NCI-H146 treated with DMSO at 0.1 percent for 48 hours (cell line): ENCODE data around the gene WDR55.
A peak's percentile ranks its signal among the peaks of the same experiment; 100 is the strongest.
"Not testable (repeated sequence)": the region's sequence is repeated elsewhere in the genome, so short reads cannot be mapped to it uniquely, and the experiment has no call there.

Experiments
- DNase-seq: peaks from one replicate; lab custom pipeline; 2025; ENCODE audit not compliant: unreplicated experiment; lab: John Stamatoyannopoulos, UW

The WDR55 gene

DNA sequence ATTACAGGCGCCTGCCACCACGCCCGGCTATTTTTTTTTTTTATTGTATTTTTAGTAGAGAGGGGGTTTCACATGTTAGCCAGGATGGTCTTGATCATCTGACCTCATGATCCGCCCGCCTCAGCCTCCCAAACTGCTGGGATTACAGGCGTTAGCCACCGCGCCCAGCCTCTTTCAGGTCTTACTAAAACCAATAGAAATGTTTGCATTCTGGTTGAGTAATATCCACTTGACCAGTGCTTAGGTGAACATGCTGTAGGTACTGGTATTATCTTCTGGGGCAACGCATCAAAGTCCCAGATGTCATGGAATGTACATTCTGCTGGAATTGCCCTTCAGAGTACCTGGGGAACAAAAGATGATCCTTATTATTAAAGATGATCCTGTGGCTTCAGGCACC lies 44.1 kb downstream of the WDR55 start:
- DNase-seq: not testable (repeated sequence)

DNA sequence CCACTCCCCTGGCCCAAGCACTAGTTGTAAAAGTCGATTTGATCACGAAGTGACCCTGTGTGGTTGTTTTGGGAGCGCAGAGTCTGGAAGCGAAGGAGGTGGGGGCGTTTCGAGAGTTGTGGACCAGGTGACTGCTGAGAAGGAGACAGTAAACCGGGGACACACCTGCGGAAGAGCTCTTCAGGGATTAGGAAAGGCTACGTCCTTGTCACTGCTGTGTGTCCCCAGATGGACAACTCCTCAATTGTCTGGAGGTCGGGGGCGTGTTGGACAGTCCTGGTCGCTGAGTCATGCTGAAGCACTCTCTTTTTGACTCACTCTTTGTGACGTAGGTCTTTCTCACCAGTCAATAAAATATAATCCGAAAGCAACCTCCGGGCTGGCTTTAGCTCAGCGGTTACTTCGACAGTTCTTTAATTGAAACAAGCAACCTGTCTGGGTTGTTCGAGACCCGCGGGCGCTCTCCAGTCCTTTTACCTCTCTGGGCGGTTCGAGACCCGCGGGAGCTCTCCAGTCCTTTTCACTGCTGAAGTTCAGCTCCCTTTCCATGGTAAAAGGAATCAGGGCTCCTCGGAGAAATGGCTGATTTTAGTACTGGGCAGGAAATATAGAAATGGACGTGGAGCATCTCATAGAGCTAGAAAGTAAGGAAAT lies 46.3 kb downstream of the WDR55 start:
- DNase-seq: peak; percentile 87

DNA sequence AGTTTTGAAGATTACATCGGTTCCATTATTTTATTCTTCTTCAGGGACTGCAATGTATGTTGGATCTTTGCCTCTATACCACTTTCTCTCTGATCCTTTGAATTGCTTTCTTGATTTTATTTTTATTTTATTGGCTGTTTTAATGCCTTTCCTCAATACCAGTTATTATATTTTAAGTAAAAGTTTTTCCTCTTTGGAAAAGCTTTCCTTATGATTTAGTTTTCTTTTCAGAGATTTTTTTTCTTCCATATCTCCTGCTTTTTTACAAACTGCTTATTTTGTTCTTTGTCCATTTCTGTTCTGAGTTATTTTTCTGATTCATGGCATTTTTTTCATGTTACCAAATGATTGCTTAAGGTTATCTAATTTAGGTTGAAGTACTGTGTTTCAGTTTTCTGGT lies 47.1 kb downstream of the WDR55 start:
- no peak for DNase-seq

DNA sequence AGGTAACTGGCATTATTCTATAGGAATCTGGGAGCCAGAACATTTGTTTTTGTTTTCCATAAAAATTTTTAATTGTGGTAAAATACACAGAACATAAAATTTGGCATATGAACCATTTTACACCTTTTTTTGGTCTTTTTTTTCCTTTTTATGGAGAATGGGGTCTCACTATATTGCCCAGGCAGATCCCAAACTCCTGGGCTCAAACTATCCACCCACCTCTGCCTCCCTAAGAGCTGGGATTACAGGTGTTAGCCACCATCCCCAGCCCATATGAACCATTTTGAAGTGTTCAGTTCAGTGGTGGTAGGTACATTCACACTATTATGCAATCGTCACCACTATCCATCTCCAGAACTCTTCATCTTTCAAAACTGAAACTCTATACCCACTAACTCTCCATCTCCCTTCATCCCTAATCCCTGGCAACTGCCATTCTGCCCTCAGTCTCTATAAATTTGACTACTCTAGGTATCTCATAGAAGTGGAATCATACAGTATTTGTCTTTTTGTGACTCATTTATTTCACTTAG lies 48.9 kb downstream of the WDR55 start:
- DNase-seq: no peak

DNA sequence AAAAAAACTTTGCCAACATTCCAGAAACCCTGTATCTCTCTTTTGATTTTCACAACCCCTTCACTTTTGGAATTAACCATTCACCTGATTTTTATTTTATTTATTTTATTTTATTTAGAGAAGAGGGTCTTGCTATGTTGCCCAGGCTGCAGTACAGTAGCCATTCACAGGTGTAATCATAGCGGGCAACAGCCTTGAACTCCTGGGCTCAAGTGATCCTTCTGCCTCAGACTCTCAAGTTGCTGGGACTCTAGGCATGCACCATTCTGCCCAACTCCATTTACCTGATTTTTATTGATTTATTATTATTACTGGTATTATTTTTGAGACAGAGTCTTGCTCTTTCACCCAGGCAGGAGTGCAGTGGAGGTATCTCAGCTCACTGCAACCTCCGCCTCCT lies 51.5 kb downstream of the WDR55 start:
- not testable (repeated sequence) for DNase-seq

DNA sequence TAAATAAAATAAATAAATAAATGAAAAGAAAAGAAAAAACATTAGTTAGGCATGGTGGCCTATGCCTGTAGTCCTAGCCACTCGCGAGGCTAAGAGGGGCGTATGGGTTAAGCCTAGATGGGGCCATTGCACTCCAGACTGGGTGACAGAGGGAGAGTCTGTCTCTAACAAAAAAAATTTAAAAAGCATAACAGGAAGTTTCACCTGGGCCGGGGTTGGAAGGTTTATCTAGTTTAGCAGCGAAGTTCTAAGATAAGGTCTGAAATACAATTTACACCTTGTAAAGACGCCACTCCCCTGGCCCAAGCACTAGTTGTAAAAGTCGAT lies 53.5 kb downstream of the WDR55 start:
- DNase-seq: no peak

DNA sequence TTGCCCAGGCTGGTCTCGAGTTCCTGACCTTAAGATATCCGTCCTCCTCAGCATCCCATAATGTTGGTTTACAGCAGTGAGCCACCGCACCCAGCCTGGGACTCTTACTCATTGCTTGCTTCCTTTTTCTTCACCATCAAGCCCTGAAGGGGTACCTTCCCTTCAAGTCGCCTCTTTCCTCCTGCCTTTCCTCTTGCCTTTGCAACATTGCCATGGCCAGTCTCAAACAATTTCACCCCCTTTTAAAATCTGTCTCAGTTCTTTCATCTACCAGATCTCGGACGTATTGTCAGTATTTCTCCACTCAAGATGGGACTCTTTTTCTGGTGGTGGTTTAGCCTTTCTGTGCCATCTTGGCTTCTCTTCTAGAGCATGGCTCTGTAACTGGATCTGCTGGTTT lies 56.0 kb downstream of the WDR55 start:
- DNase-seq: not testable (repeated sequence)

DNA sequence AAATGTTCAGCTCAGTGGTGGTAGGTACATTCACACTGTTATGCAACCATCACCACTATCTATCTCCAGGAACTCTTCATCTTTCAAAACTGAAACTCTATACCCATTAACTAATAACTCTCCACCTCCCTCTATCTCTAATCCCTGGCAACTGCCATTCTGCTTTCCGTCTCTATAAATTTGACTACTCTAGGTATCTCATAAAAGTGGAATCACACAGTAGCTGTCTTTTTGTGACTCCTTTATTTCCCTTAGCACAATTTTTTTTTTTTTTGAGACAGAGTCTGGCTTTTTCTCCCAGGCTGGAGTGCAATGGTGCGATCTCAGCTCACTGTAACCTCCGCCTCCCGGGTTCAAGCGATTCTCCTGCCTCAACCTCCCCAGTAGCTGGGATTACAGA lies 56.7 kb downstream of the WDR55 start:
- not testable (repeated sequence) for DNase-seq
